HFFc6 (cell line): ENCODE measurements around the gene PEMT. TPM values are rescaled to one million over a fixed set of nuclear protein-coding genes. Genes with fewer than 3 reads are reported as not detected.
A peak's percentile ranks its signal among the peaks of the same experiment; 100 is the strongest.

Source experiments
- DNase-seq: peaks from one replicate; pipeline ENCODE4 v3.0.0-alpha.2; 2018
- H3K27ac Mint-ChIP-seq: 2 replicates; pipeline ENCODE4 v1.8.0; 2020; ENCODE audit warnings: mild to moderate bottlenecking, mixed read lengths
- H3K27me3 Mint-ChIP-seq: 2 replicates; pipeline ENCODE4 v1.8.0; 2021; ENCODE audit warnings: mild to moderate bottlenecking, moderate library complexity, mixed read lengths; ENCODE audit not compliant: insufficient read depth
- H3K36me3 Mint-ChIP-seq: 2 replicates; pipeline ENCODE4 v1.8.0; 2021; ENCODE audit warnings: low read depth, mixed read lengths
- H3K4me1 Mint-ChIP-seq: 2 replicates; pipeline ENCODE4 v1.8.0; 2020; ENCODE audit warnings: low read depth, mixed read lengths
- H3K4me3 Mint-ChIP-seq: 2 replicates; pipeline ENCODE4 v1.8.0; 2020; ENCODE audit warnings: mild to moderate bottlenecking, moderate library complexity, mixed read lengths
- H3K9me3 Mint-ChIP-seq: 2 replicates; pipeline ENCODE4 v1.8.0; 2020; ENCODE audit warnings: mild to moderate bottlenecking, mixed read lengths
- total RNA-seq, 6 experiments: library from RNA; stranded (reverse); fragmentation: NEBNext Ultra II Directional; extraction: Animal tissue kit (Norgen Biotek cat#: 25700); gene quantifications; 2 replicates in 1 of 6; 3 replicates in 5 of 6; pipeline ENCODE4 v1.2.3, GENCODE V29; 2021
- TF ChIP-seq, protein P1 (sequence below): fragments of 200-600 bp; sonication (generic); IDR thresholded peaks from 2 replicates; pipeline ENCODE4 v1.5.0; 2021; ENCODE audit warnings: antibody characterized with exemption, mild to moderate bottlenecking

Gene PEMT
- total RNA-seq, 6 experiments from 2014 or later = 33.0 to 49.2 (median 44.0) TPM

DNA sequence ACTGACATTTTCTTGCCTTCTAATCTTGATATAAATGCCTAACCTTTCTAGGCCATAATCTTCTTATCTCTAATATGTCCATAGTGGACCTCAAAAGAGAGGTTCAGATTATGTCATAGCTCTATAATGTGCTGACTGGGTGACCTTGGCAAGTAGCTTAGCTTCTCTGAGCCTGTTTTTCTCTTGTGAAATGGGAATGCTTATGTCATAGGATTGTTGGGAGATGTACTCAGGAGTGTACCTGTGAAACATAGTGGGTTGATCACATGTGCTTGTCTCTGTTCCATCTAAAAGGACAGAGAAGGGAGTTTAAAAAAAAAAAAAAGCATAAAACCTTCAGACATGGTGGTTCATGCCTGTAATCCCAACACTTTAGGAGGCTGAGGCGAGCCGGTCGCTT, 112.3 kb downstream of the PEMT start:
- H3K27ac Mint-ChIP-seq = no peak overlapping the region
- DNase-seq = no peak
- H3K9me3 Mint-ChIP-seq = no peaks in the 10 kb centered on the region
- peaks cover 4% of the 10 kb centered on the region; the same call in 1 of the 2 replicates for H3K36me3 Mint-ChIP-seq
- peaks cover 9% of the 10 kb centered on the region for H3K27me3 Mint-ChIP-seq
- H3K4me3 Mint-ChIP-seq = no peak overlapping the region
- peaks cover 36% of the 10 kb centered on the region for H3K4me1 Mint-ChIP-seq
- TF ChIP-seq, protein P1, sequence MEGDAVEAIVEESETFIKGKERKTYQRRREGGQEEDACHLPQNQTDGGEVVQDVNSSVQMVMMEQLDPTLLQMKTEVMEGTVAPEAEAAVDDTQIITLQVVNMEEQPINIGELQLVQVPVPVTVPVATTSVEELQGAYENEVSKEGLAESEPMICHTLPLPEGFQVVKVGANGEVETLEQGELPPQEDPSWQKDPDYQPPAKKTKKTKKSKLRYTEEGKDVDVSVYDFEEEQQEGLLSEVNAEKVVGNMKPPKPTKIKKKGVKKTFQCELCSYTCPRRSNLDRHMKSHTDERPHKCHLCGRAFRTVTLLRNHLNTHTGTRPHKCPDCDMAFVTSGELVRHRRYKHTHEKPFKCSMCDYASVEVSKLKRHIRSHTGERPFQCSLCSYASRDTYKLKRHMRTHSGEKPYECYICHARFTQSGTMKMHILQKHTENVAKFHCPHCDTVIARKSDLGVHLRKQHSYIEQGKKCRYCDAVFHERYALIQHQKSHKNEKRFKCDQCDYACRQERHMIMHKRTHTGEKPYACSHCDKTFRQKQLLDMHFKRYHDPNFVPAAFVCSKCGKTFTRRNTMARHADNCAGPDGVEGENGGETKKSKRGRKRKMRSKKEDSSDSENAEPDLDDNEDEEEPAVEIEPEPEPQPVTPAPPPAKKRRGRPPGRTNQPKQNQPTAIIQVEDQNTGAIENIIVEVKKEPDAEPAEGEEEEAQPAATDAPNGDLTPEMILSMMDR = no peak

DNA sequence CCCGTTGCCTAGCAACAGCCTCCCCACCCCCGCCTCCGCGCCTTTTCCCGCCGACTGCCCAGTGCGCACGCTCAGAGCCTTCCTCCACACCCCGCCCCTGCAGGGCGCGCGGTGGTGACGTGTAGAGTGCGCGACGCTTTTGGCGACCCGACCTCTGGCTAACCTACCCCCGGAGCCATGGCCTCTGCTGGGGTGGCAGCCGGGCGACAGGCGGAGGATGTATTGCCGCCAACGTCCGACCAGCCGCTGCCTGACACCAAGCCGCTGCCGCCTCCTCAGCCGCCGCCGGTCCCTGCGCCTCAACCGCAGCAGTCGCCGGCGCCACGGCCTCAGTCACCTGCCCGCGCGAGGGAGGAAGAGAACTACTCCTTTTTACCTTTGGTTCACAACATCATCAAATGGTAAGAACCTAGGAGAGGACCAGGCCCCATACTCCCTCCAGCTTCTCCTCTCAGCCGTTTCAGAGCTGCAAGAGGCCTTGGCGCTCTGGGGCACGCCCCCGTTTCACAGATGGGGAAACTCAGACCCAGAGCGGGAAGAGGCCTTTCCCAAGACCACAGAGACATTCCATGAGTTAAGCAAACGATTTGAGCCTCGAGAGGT, 114.5 kb downstream of the PEMT start, which contains the start of gene MED9:
Gene MED9, plus strand, starts transcription at position 136 of the 603 bp plus-strand sequence. Its CDS starts 42 bp downstream, at position 178.
- no peaks in the 10 kb centered on the region for H3K9me3 Mint-ChIP-seq
- H3K4me3 Mint-ChIP-seq = peak within 1 kb of the TSS; percentile 97
- TF ChIP-seq, protein P1 = no peak
- DNase-seq = peak; percentile 73
- H3K4me1 Mint-ChIP-seq = peaks cover 32% of the 10 kb centered on the region
- H3K36me3 Mint-ChIP-seq = peaks cover 4% of the 10 kb centered on the region; the same call in 1 of the 2 replicates
- peak within 1 kb of the TSS; percentile 91 for H3K27ac Mint-ChIP-seq
- H3K27me3 Mint-ChIP-seq = peaks cover 28% of the 10 kb centered on the region

DNA sequence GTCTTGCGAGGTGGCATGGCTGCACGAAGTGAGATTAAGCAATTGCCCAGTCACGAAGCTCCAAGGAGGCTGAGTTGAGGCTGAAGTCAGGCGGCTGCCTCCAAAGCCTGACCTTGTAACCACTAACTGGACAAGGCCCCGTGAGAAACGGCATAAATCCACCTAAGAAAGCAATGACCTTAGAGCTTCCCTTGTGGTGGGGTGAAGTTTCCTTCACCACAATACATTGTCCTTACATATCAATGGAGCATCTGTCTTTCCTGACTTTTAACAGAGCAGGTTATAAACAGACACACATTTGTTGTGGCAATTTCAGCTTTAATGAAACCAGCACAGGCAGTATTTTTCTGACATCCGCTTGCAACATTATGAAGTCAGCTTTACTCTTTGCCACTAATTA, 117.2 kb downstream of the PEMT start:
- peaks cover 20% of the 10 kb centered on the region for H3K4me1 Mint-ChIP-seq
- no peak overlapping the region for H3K4me3 Mint-ChIP-seq
- no peak overlapping the region for H3K27ac Mint-ChIP-seq
- no peaks in the 10 kb centered on the region for H3K9me3 Mint-ChIP-seq
- H3K36me3 Mint-ChIP-seq = peaks cover 4% of the 10 kb centered on the region; the same call in 1 of the 2 replicates
- DNase-seq = no peak
- TF ChIP-seq, protein P1 = no peak
- H3K27me3 Mint-ChIP-seq = peaks cover 48% of the 10 kb centered on the region

DNA sequence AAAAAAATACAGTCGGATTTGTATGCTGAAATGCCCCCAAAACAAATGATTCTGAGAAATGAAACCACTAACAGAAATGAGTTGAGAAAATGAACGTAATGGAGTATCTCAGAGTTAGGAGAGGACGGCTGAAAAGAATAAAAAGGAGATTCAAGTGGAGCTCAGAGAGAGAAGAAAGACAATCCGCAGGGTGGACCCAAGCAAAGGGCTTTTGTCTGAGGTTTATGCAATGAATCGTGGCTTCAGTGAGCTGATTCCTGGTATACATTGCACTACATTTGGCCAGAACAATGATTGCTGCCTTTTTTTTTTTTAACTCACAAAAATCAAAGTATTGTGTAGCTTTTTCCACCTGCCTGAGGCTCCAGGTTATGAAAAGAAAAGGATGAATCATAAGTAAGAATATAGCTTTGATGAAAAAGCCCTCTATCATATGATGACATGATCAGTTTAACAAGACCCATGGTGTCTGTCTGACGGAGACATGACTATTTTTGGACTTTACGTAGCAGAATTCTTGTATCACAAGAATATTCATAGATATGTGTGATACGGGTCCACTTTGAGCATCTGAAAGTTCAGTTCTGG, 119.1 kb downstream of the PEMT start:
- no peak overlapping the region for H3K4me3 Mint-ChIP-seq
- H3K36me3 Mint-ChIP-seq = peaks cover 4% of the 10 kb centered on the region; the same call in 1 of the 2 replicates
- H3K4me1 Mint-ChIP-seq = peaks cover 11% of the 10 kb centered on the region
- DNase-seq = no peak
- H3K27me3 Mint-ChIP-seq = peaks cover 50% of the 10 kb centered on the region
- no peaks in the 10 kb centered on the region for H3K9me3 Mint-ChIP-seq
- TF ChIP-seq, protein P1 = no peak
- no peak overlapping the region for H3K27ac Mint-ChIP-seq

DNA sequence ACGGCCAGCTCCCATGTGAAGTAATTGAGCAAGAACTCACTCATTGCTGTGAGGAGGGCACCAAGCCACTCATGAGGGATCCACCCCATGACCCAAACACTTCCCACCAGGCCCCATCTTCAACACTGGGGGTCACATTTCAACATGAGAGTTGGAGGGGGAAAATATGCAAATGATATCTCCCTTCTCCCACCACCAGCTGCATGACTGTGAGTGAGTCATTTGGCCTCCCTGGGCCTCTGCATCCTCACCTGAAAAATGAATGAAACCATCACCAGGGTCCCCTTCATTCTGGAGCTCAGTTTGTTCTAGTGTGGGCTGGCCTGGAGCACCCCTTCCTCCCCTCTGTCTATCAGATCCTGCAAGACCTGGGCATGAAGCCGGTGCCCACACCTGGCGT, 121.5 kb downstream of the PEMT start:
- DNase-seq = no peak
- Mint-ChIP-seq H3K4me3 (no peak overlapping the region), H3K36me3 (no peaks in the 10 kb centered on the region), H3K4me1 (peaks cover 9% of the 10 kb centered on the region), H3K9me3 (no peaks in the 10 kb centered on the region), H3K27me3 (peaks cover 49% of the 10 kb centered on the region), H3K27ac (no peak overlapping the region)
- TF ChIP-seq, protein P1 = no peak
